K562 (cell line): ENCODE measurements around the gene HTR3C. TPM values are rescaled to one million over a fixed set of nuclear protein-coding genes. Genes with fewer than 3 reads are reported as not detected.

Source experiments
- CTCFL ChIP-seq: IDR thresholded peaks from 2 replicates; pipeline ENCODE4 v1.6.1; 2011; ENCODE audit warnings: borderline replicate concordance, low read depth, mild to moderate bottlenecking, moderate library complexity, low read length; ENCODE audit not compliant: insufficient read depth, poor library complexity, severe bottlenecking
- FUS ChIP-seq: fragments of 200-400 bp; formaldehyde crosslinking; optimal IDR thresholded peaks from 2 replicates; pipeline ENCODE3; 2017; ENCODE audit warnings: low read depth, low read length
- HDAC1 ChIP-seq, 2 experiments: fragments of 450-650 bp; IDR thresholded peaks; 2 replicates each; pipeline ENCODE4 v1.6.1; 2016 to 2017; ENCODE audit warnings: inconsistent platforms in 1 of 2, mild to moderate bottlenecking in 1 of 2, moderate library complexity in 1 of 2
- KDM4B ChIP-seq, 2 experiments: fragments of 450-650 bp in 1 of 2; sonication (generic) in 1 of 2; IDR thresholded peaks; 2 replicates each; pipeline ENCODE4 v1.6.1; 2016 to 2017; ENCODE audit warnings: borderline replicate concordance in 2 of 2, antibody characterized with exemption in 1 of 2, low read depth in 1 of 2, mild to moderate bottlenecking in 1 of 2
- TARDBP ChIP-seq: fragments of 450-650 bp; IDR thresholded peaks from 2 replicates; pipeline ENCODE4 v1.6.1; 2016
- ZNF277 ChIP-seq: fragments of 250-450 bp; sonication (Bioruptor Pico); IDR thresholded peaks from 2 replicates; pipeline ENCODE4 v1.8.0; 2022; ENCODE audit warnings: inconsistent platforms, mild to moderate bottlenecking, moderate library complexity, borderline replicate concordance
- polyA plus RNA-seq, 8 experiments: library from polyadenylated mRNA; depleted of rRNA in 4 of 8; stranded (reverse) in 5 of 8; unstranded in 3 of 8; fragments of >200 nt; fragmentation: Nextera tagmentation in 2 of 8; fragmentation: Illumina TruSeq in 1 of 8; extraction: Ambion mirVana in 2 of 8; extraction: Trizol in 1 of 8; gene quantifications; 2 replicates each; pipeline versions ENCODE4 v1.2.1 to v1.2.3, GENCODE V29; 2011 to 2014; ENCODE audit warnings: inconsistent platforms in 1 of 8, missing spikeins in 1 of 8
- total RNA-seq, 7 experiments: library from RNA; depleted of rRNA in 6 of 7; stranded (reverse); fragments of >200 nt in 6 of 7; fragmentation: Illumina TruSeq in 2 of 7; extraction: Trizol in 2 of 7; gene quantifications; 2 replicates each; pipeline versions ENCODE4 v1.2.1 to v1.2.3, GENCODE V29; 2011 to 2021; ENCODE audit warnings: low replicate concordance in 1 of 7
- TF ChIP-seq, protein P1 (sequence below): fragments of 250-450 bp; sonication (Bioruptor Pico); IDR thresholded peaks from 2 replicates; pipeline ENCODE4 v1.5.0; 2021
- TF ChIP-seq, protein P2 (sequence below): sonication (generic); formaldehyde crosslinking; IDR thresholded peaks from 2 replicates; pipeline ENCODE4 v1.8.0; 2023; ENCODE audit warnings: mild to moderate bottlenecking, missing genetic modification reagents
- TF ChIP-seq, protein P3 (sequence below): sonication (generic); formaldehyde crosslinking; IDR thresholded peaks from 2 replicates; pipeline ENCODE4 v1.8.1; 2023; ENCODE audit warnings: mild to moderate bottlenecking, missing genetic modification reagents

Gene HTR3C
- total and polyA plus RNA-seq, 9 of the 15 experiments (the other 6 are each of a cell fraction or from before 2014, with no cell fraction given), result 0.04 to 0.06 TPM; not detected in 7

GRCh38 chr3:184085389-184085852 is 32.6 kb downstream of the HTR3C start (continued):
- TF ChIP-seq, protein P1, sequence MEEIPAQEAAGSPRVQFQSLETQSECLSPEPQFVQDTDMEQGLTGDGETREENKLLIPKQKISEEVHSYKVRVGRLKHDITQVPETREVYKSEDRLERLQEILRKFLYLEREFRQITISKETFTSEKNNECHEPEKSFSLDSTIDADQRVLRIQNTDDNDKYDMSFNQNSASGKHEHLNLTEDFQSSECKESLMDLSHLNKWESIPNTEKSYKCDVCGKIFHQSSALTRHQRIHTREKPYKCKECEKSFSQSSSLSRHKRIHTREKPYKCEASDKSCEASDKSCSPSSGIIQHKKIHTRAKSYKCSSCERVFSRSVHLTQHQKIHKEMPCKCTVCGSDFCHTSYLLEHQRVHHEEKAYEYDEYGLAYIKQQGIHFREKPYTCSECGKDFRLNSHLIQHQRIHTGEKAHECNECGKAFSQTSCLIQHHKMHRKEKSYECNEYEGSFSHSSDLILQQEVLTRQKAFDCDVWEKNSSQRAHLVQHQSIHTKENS (CRISPR knock-in tag), result no peak
- TF ChIP-seq CTCFL (no peak), ZNF277 (CRISPR knock-in tag) (no peak), FUS (no peak), HDAC1 (IDR thresholded peaks at IDR 0.05) (peak in 1 of 2 experiments; percentile 62; a peak in 1 of 4 replicates), KDM4B (IDR thresholded peaks at IDR 0.05; ENCODE audit: borderline replicate concordance in 2 of 2, low read depth in 1 of 2) (no peak), TARDBP (no peak)
- TF ChIP-seq, protein P2, sequence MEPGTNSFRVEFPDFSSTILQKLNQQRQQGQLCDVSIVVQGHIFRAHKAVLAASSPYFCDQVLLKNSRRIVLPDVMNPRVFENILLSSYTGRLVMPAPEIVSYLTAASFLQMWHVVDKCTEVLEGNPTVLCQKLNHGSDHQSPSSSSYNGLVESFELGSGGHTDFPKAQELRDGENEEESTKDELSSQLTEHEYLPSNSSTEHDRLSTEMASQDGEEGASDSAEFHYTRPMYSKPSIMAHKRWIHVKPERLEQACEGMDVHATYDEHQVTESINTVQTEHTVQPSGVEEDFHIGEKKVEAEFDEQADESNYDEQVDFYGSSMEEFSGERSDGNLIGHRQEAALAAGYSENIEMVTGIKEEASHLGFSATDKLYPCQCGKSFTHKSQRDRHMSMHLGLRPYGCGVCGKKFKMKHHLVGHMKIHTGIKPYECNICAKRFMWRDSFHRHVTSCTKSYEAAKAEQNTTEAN, result no peak
- TF ChIP-seq, protein P3, sequence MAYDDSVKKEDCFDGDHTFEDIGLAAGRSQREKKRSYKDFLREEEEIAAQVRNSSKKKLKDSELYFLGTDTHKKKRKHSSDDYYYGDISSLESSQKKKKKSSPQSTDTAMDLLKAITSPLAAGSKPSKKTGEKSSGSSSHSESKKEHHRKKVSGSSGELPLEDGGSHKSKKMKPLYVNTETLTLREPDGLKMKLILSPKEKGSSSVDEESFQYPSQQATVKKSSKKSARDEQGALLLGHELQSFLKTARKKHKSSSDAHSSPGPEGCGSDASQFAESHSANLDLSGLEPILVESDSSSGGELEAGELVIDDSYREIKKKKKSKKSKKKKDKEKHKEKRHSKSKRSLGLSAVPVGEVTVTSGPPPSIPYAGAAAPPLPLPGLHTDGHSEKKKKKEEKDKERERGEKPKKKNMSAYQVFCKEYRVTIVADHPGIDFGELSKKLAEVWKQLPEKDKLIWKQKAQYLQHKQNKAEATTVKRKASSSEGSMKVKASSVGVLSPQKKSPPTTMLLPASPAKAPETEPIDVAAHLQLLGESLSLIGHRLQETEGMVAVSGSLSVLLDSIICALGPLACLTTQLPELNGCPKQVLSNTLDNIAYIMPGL, result no peak
